HEK293T (cell line): Measurements from ENCODE around the gene THAP4.

Source experiments
- CTCF ChIA-PET: fragments of 350-600 bp; formaldehyde crosslinking; extraction: SDS; loops from one replicate; lab custom pipeline; 2021; ENCODE audit warnings: antibody characterized with exemption, inconsistent platforms; lab: Yijun Ruan, JAX
- POLR2A ChIA-PET: fragments of 350-600 bp; formaldehyde crosslinking; extraction: SDS; loops from one replicate; lab custom pipeline; 2020; ENCODE audit warnings: antibody characterized with exemption, inconsistent platforms; lab: Yijun Ruan, JAX
- DNase-seq: peaks from one replicate; pipeline ENCODE4 v3.0.0; 2012; ENCODE audit warnings: mixed read lengths; ENCODE audit errors: extremely low spot score
- ARNT ChIP-seq: fragments of 450-650 bp; IDR thresholded peaks from 2 replicates; pipeline ENCODE4 v1.6.1; 2017; ENCODE audit warnings: mild to moderate bottlenecking
- BHLHE40 ChIP-seq: fragments of 450-650 bp; IDR thresholded peaks from 2 replicates; pipeline ENCODE4 v1.6.1; 2016; ENCODE audit warnings: mild to moderate bottlenecking, moderate library complexity, borderline replicate concordance
- CTBP1 ChIP-seq: fragments of 450-650 bp; IDR thresholded peaks from 2 replicates; pipeline ENCODE4 v1.6.1; 2016; ENCODE audit warnings: borderline replicate concordance
- ELF4 ChIP-seq: fragments of 450-650 bp; IDR thresholded peaks from 2 replicates; pipeline ENCODE4 v1.6.1; 2017; ENCODE audit warnings: antibody characterized with exemption
- FOXA1 ChIP-seq: fragments of 450-650 bp; IDR thresholded peaks from 2 replicates; pipeline ENCODE4 v1.6.1; 2016; ENCODE audit warnings: mild to moderate bottlenecking
- FOXK2 ChIP-seq: fragments of 450-650 bp; IDR thresholded peaks from 2 replicates; pipeline ENCODE4 v1.6.1; 2016; ENCODE audit warnings: mild to moderate bottlenecking
- FOXM1 ChIP-seq: fragments of 450-650 bp; IDR thresholded peaks from 2 replicates; pipeline ENCODE4 v1.6.1; 2017; ENCODE audit warnings: mild to moderate bottlenecking, borderline replicate concordance
- HDGF ChIP-seq: fragments of 450-650 bp; IDR thresholded peaks from 2 replicates; pipeline ENCODE4 v1.6.1; 2017; ENCODE audit warnings: antibody characterized with exemption, borderline replicate concordance
- L3MBTL2 ChIP-seq: fragments of 450-650 bp; conservative IDR thresholded peaks from 2 replicates; pipeline ENCODE4 v1.6.1; 2016; ENCODE audit warnings: mild to moderate bottlenecking
- LEF1 ChIP-seq: fragments of 450-650 bp; IDR thresholded peaks from 2 replicates; pipeline ENCODE4 v1.6.1; 2017; ENCODE audit warnings: mild to moderate bottlenecking, borderline replicate concordance
- NFRKB ChIP-seq: fragments of 450-650 bp; IDR thresholded peaks from 2 replicates; pipeline ENCODE4 v1.6.1; 2016; ENCODE audit warnings: mild to moderate bottlenecking, moderate library complexity
- PKNOX1 ChIP-seq: fragments of 450-650 bp; IDR thresholded peaks from 2 replicates; pipeline ENCODE4 v1.6.1; 2016
- SP1 ChIP-seq: fragments of 450-650 bp; IDR thresholded peaks from 2 replicates; pipeline ENCODE4 v1.6.1; 2017
- SUZ12 ChIP-seq: fragments of 450-650 bp; IDR thresholded peaks from 2 replicates; pipeline ENCODE4 v1.6.1; 2016; ENCODE audit warnings: mild to moderate bottlenecking
- TARDBP ChIP-seq: fragments of 450-650 bp; IDR thresholded peaks from 2 replicates; pipeline ENCODE4 v1.6.1; 2016
- ZNF384 ChIP-seq: fragments of 450-650 bp; IDR thresholded peaks from 2 replicates; pipeline ENCODE4 v1.6.1; 2016

Gene THAP4

DNA sequence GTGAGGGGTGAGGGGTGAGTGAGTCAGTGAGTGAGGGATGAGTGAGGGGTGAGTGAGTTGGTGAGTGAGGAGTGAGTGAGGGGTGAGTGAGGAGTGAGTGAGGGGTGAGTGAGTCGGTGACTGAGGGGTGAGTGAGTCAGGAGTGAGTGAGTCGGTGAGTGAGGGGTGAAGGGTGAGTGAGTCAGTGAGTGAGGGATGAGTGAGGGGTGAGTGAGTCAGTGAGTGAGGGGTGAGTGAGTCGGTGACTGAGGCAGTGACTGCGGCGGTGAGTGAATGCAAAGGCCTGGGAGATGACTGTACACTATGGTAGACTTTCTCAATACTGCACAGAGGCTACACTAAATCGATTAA lies 16.6 kb downstream of the THAP4 start:
- no peak for TF ChIP-seq HDGF
- TF ChIP-seq ZNF384, result no peak
- TF ChIP-seq LEF1, result no peak
- no peak for TF ChIP-seq CTBP1
- no peak for TF ChIP-seq NFRKB
- no peak for TF ChIP-seq SP1
- no peak for TF ChIP-seq FOXM1
- no peak for TF ChIP-seq ARNT
- no peak for TF ChIP-seq TARDBP
- no peak for TF ChIP-seq PKNOX1
- TF ChIP-seq FOXA1, result no peak
- TF ChIP-seq FOXK2, result no peak
- POLR2A ChIA-PET, result no interaction called here
- CTCF ChIA-PET, result no interaction called here
- DNase-seq, result no peak

- POLR2A ChIA-PET, result no interaction called here
- TF ChIP-seq NFRKB, result no peak
- CTCF ChIA-PET, result no interaction called here
- DNase-seq, result no peak
Observed at GRCh38 chr2:241619597-241620418, 17.1 kb downstream of the THAP4 start.

GRCh38 chr2:241618829-241619228 lies 18.1 kb downstream of the THAP4 start:
- no peak for TF ChIP-seq SP1
- TF ChIP-seq ARNT, result no peak
- TF ChIP-seq BHLHE40, result no peak
- no peak for TF ChIP-seq L3MBTL2
- no peak for TF ChIP-seq HDGF
- TF ChIP-seq TARDBP, result no peak
- no peak for TF ChIP-seq NFRKB
- no peak for TF ChIP-seq ZNF384
- TF ChIP-seq ELF4, result no peak
- TF ChIP-seq LEF1, result no peak
- TF ChIP-seq FOXK2, result no peak
- no peak for TF ChIP-seq FOXA1
- TF ChIP-seq PKNOX1, result no peak
- TF ChIP-seq CTBP1, result no peak
- no peak for TF ChIP-seq SUZ12
- no peak for TF ChIP-seq FOXM1
- no peak for DNase-seq
- ChIA-PET POLR2A (interaction anchor here (1.5 kb wide), 1 partner anchor 68 kb away, joined by 4 read pairs; the partner anchor contains the start of gene DTYMK), CTCF (no interaction called here)

GRCh38 chr2:241618296-241618805 lies 18.6 kb downstream of the THAP4 start:
- TF ChIP-seq HDGF (no peak), L3MBTL2 (no peak), ELF4 (no peak), ZNF384 (no peak), PKNOX1 (no peak), SUZ12 (no peak), ARNT (no peak), TARDBP (no peak)
- POLR2A ChIA-PET, result interaction anchor here (1.5 kb wide), 1 partner anchor 68 kb away, joined by 4 read pairs; the partner anchor contains the start of gene DTYMK
- DNase-seq, result no peak
- CTCF ChIA-PET, result interaction anchor here (0.6 kb wide), 1 partner anchor 316 kb away, joined by 3 read pairs; no protein-coding TSS in a partner anchor

DNA sequence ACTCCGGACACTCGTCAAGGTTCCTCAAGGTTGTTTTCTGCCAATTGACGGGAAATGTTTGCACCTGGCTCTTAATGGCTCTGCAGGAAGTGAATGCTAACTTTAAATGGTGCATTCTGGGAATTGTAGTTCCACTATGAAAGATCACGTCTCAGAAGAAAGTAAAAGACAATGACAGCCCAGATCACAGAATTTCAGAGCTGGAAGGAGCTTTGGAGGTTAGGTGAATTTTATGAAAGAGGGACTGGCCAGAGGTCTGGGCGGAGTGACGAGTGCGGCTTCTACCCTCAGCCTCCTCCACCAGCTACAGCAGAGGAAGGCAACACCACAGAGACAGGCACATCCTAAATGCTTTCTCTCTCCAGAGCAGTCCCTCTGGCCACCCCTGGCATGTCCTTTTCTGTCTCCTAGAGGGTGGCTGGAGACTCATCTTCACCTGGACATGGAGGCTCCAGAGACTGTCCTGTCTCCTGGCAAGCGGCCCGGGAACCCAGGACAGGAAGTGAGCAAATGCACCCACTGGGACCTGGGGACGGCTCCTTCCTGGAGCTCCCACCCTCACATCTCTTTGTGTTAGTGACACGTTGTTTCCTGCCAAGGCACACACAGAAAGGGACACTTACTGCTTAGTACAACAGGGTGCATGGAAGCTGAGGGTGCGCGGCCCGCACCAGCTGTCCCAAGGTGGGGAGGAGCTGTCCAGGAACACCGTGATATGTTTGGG lies 19.4 kb downstream of the THAP4 start:
- no peak for TF ChIP-seq ZNF384
- TF ChIP-seq PKNOX1, result no peak
- no peak for TF ChIP-seq ARNT
- no peak for TF ChIP-seq BHLHE40
- no peak for TF ChIP-seq CTBP1
- TF ChIP-seq FOXA1, result no peak
- TF ChIP-seq LEF1, result no peak
- TF ChIP-seq TARDBP, result no peak
- TF ChIP-seq L3MBTL2, result no peak
- TF ChIP-seq FOXM1, result no peak
- no peak for TF ChIP-seq NFRKB
- TF ChIP-seq ELF4, result no peak
- no peak for TF ChIP-seq HDGF
- no peak for TF ChIP-seq SUZ12
- TF ChIP-seq SP1, result no peak
- no peak for TF ChIP-seq FOXK2
- ChIA-PET CTCF (interaction anchor here (0.6 kb wide), 1 partner anchor 315 kb away, joined by 3 read pairs; no protein-coding TSS in a partner anchor), POLR2A (interaction anchor here (1.5 kb wide), 1 partner anchor 69 kb away, joined by 4 read pairs; the partner anchor contains the start of gene DTYMK)
- DNase-seq, result no peak
